Measurements from ENCODE around the gene DPP6.

Gene DPP6

DNA sequence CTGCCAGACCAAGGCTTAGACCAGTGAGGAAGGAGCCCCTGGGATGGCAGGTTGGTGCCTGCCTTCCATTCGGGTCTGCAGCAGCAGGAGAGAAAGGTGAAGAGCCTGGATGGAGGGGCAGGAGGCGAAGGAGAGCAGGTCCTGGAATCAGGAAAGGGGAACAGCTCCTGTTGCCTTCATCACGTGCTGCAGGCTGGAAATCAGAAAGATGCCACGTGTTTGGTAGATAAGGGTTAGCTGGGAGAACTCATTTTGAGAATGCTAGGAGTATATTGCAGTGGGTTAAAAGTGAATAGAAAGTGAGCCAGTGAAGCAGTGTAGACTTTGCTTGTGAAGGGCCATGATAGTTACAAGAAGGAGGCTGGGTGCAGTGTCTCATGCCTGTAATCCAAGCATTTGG, 579.0 kb downstream of the DPP6 start:
- Histone ChIP-seq H3K79me2 (no peaks in the 10 kb centered on the region), H3K27me3 (ENCODE audit: control insufficient read depth, insufficient read depth, low read length) (no peaks in the 10 kb centered on the region), H2AFZ (no peak overlapping the region), H3K4me3 (ENCODE audit: low read depth, low read length) (no peak overlapping the region), H3K9me3 (ENCODE audit: control insufficient read depth, low read length) (no peaks in the 10 kb centered on the region), H3K27ac (no peak overlapping the region), H3K9ac (no peak overlapping the region), H3K4me2 (ENCODE audit: low read length) (no peak overlapping the region), H3K4me1 (no peaks in the 10 kb centered on the region), H3K36me3 (ENCODE audit: control insufficient read depth, insufficient read depth, low read length) (no peaks in the 10 kb centered on the region)
- TF ChIP-seq, protein P1, sequence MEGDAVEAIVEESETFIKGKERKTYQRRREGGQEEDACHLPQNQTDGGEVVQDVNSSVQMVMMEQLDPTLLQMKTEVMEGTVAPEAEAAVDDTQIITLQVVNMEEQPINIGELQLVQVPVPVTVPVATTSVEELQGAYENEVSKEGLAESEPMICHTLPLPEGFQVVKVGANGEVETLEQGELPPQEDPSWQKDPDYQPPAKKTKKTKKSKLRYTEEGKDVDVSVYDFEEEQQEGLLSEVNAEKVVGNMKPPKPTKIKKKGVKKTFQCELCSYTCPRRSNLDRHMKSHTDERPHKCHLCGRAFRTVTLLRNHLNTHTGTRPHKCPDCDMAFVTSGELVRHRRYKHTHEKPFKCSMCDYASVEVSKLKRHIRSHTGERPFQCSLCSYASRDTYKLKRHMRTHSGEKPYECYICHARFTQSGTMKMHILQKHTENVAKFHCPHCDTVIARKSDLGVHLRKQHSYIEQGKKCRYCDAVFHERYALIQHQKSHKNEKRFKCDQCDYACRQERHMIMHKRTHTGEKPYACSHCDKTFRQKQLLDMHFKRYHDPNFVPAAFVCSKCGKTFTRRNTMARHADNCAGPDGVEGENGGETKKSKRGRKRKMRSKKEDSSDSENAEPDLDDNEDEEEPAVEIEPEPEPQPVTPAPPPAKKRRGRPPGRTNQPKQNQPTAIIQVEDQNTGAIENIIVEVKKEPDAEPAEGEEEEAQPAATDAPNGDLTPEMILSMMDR (IDR thresholded peaks at IDR 0.05): no peak

DNA sequence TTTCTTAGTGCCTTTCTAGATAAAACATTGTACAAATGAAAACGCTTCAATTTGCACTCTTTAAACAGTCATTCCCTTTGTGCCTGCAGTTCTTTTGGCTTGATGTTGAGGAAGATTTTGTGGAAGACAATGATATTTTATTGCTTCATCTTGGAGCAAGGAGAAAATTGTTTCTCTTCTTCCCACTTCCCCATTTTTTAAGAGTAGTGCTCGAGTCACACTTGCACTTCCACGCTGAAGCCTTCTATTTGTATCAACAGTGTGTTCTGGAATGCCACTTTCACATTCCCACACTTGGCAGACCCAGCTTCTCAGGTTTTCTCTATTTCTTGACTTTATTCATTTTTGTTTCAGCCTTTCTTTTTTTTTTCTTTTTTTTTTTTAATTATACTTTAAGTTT, 581.4 kb downstream of the DPP6 start:
- Histone ChIP-seq H3K79me2 (no peaks in the 10 kb centered on the region), H3K9ac (no peak overlapping the region), H3K4me2 (ENCODE audit: low read length) (no peak overlapping the region), H3K27me3 (ENCODE audit: control insufficient read depth, insufficient read depth, low read length) (no peaks in the 10 kb centered on the region), H3K36me3 (ENCODE audit: control insufficient read depth, insufficient read depth, low read length) (no peaks in the 10 kb centered on the region), H3K27ac (no peak overlapping the region), H3K4me3 (ENCODE audit: low read depth, low read length) (no peak overlapping the region), H3K4me1 (no peaks in the 10 kb centered on the region), H2AFZ (no peak overlapping the region), H3K9me3 (ENCODE audit: control insufficient read depth, low read length) (no peaks in the 10 kb centered on the region)
- TF ChIP-seq, protein P1 (IDR thresholded peaks at IDR 0.05): no peak

DNA sequence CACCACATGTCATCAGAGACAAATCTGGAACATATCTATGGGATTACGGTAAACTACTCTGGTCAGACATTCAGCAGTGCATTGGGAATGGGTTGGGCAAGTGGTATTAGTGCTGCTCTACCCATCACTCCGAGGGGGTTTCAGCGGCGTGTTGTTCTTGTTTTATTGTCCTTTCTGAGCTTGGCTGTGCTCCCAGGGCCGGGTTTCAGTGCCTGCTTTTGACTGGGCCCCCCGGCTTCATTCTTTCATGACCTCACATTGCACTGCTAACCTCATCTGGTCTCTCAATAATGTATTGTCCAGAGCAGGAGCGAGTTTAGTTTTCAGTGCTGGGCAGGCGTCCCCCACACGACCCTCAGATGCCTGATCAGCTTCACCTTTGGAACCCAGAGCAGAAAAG, 586.1 kb downstream of the DPP6 start:
- TF ChIP-seq, protein P1 (IDR thresholded peaks at IDR 0.05): no peak
- Histone ChIP-seq H3K4me1 (no peaks in the 10 kb centered on the region), H3K4me2 (ENCODE audit: low read length) (no peak overlapping the region), H3K79me2 (no peaks in the 10 kb centered on the region), H3K36me3 (ENCODE audit: control insufficient read depth, insufficient read depth, low read length) (no peaks in the 10 kb centered on the region), H3K9ac (no peak overlapping the region), H3K27ac (no peak overlapping the region), H3K9me3 (ENCODE audit: control insufficient read depth, low read length) (no peaks in the 10 kb centered on the region), H3K4me3 (ENCODE audit: low read depth, low read length) (no peak overlapping the region), H2AFZ (no peak overlapping the region), H3K27me3 (ENCODE audit: control insufficient read depth, insufficient read depth, low read length) (no peaks in the 10 kb centered on the region)

DNA sequence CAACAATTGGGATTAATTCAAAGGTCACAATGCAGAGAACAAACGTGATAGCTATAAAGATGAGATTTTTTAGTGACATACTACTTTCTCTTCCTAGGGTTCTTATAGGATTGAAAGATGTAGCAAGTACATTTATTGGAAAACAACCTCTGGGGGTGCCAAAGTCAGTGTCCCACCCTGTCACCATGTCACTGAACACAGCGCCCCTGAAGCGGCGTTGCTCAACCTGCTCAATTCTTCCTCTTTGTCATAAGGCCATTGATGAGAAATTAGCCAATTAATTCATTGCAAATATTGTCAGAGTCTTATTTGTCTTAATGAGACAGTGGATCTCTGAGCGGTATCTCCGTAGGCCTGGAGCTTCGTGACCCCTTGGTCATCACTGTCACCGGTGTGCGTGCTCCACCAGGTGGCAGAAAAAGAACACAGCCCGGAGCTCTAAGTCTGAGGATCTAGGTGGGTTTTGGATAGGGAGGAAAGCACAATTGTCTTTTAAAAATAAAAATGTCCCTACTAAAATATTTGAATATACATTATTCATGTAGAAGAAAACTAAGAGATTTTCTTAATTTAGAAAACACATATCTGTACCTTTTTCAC, 588.2 kb downstream of the DPP6 start:
- H3K36me3 ChIP-seq (ENCODE audit: control insufficient read depth, insufficient read depth, low read length): no peaks in the 10 kb centered on the region
- H3K9me3 ChIP-seq (ENCODE audit: control insufficient read depth, low read length): no peaks in the 10 kb centered on the region
- H3K9ac ChIP-seq: no peak overlapping the region
- H3K79me2 ChIP-seq: no peaks in the 10 kb centered on the region
- H3K4me2 ChIP-seq (ENCODE audit: low read length): no peak overlapping the region
- no peak overlapping the region for H3K4me3 ChIP-seq (ENCODE audit: low read depth, low read length)
- H2AFZ ChIP-seq: no peak overlapping the region
- TF ChIP-seq, protein P1 (IDR thresholded peaks at IDR 0.05): peak; percentile 20
- H3K27ac ChIP-seq: no peak overlapping the region
- H3K4me1 ChIP-seq: no peaks in the 10 kb centered on the region
- H3K27me3 ChIP-seq (ENCODE audit: control insufficient read depth, insufficient read depth, low read length): no peaks in the 10 kb centered on the region

DNA sequence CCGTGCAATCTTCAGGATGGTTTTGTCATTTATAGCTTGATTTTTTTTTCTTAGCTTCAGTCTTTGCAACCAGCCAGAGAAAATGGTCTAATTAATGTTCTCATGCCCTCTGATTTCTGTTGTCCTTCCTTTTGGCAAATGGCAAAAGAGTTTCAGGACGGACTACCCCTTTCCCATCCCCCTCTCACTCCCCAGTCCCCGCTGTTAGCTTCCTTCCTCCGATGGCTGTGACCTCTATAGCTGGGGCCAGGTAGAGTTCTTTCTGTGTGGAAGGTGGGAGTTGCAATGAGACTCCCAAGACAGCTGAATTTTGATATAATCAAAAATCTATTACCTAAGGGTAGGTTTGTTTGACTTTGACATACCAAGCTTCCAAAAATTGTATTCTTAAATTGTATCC, 588.7 kb downstream of the DPP6 start:
- no peak overlapping the region for H3K4me2 ChIP-seq (ENCODE audit: low read length)
- no peaks in the 10 kb centered on the region for H3K36me3 ChIP-seq (ENCODE audit: control insufficient read depth, insufficient read depth, low read length)
- H3K9ac ChIP-seq: no peak overlapping the region
- TF ChIP-seq, protein P1 (IDR thresholded peaks at IDR 0.05): no peak
- no peaks in the 10 kb centered on the region for H3K9me3 ChIP-seq (ENCODE audit: control insufficient read depth, low read length)
- no peaks in the 10 kb centered on the region for H3K4me1 ChIP-seq
- no peak overlapping the region for H3K27ac ChIP-seq
- no peak overlapping the region for H3K4me3 ChIP-seq (ENCODE audit: low read depth, low read length)
- H3K79me2 ChIP-seq: no peaks in the 10 kb centered on the region
- H3K27me3 ChIP-seq (ENCODE audit: control insufficient read depth, insufficient read depth, low read length): no peaks in the 10 kb centered on the region
- no peak overlapping the region for H2AFZ ChIP-seq
